GM23338 (cell line): ENCODE results near the gene SNX3. TPM values are rescaled to one million over a fixed set of nuclear protein-coding genes. Genes with fewer than 3 reads are reported as not detected.

ENCODE experiments used
- ATAC-seq: fragments of 200-7000 bp; cut with Tn5 transposase; 3 replicates; pipeline ENCODE4 v1.9.1; 2020
- DNase-seq: peaks from one replicate; pipeline ENCODE4 v3.0.0-alpha.2; 2015; ENCODE audit warnings: low spot score
- H2AFZ ChIP-seq: fragments of 200-600 bp; sonication (generic); 2 replicates; pipeline ENCODE4 v1.8.0; 2016; ENCODE audit warnings: antibody characterized with exemption, mild to moderate bottlenecking, moderate library complexity
- H3F3A ChIP-seq: fragments of 200-600 bp; sonication (generic); replicated peaks from 2 replicates; pipeline ENCODE4 v1.8.0; 2017; ENCODE audit warnings: antibody characterized with exemption, mixed run types, low read depth
- H3K27ac ChIP-seq: fragments of 200-600 bp; sonication (generic); 2 replicates; pipeline ENCODE4 v1.6.1; 2016; ENCODE audit warnings: low read depth
- H3K27me3 ChIP-seq: fragments of 200-600 bp; sonication (generic); 2 replicates; pipeline ENCODE4 v1.8.0; 2016; ENCODE audit warnings: mild to moderate bottlenecking, mixed run types, moderate library complexity; ENCODE audit not compliant: insufficient read depth
- H3K36me3 ChIP-seq: fragments of 200-600 bp; sonication (generic); 2 replicates; pipeline ENCODE4 v1.8.0; 2016; ENCODE audit warnings: mild to moderate bottlenecking; ENCODE audit not compliant: insufficient read depth
- H3K4me1 ChIP-seq: fragments of 200-600 bp; sonication (generic); 2 replicates; pipeline ENCODE4 v1.8.0; 2016; ENCODE audit warnings: mild to moderate bottlenecking, moderate library complexity; ENCODE audit not compliant: insufficient read depth
- H3K4me2 ChIP-seq: fragments of 200-600 bp; sonication (generic); 2 replicates; pipeline ENCODE4 v1.7.1; 2017; ENCODE audit warnings: mixed run types
- H3K4me3 ChIP-seq: fragments of 200-600 bp; sonication (generic); 2 replicates; pipeline ENCODE4 v1.6.1; 2016; ENCODE audit warnings: mixed run types
- H3K79me2 ChIP-seq: fragments of 200-600 bp; sonication (generic); replicated peaks from 2 replicates; pipeline ENCODE4 v1.8.0; 2017; ENCODE audit warnings: mild to moderate bottlenecking; ENCODE audit not compliant: insufficient read depth
- H3K9me2 ChIP-seq: fragments of 200-600 bp; sonication (generic); 2 replicates; pipeline ENCODE4 v1.8.0; 2017; ENCODE audit not compliant: insufficient read depth
- H4K20me1 ChIP-seq: fragments of 200-600 bp; sonication (generic); replicated peaks from 2 replicates; pipeline ENCODE4 v1.8.0; 2017; ENCODE audit warnings: mild to moderate bottlenecking; ENCODE audit not compliant: insufficient read depth
- H3K27ac Mint-ChIP-seq: 2 replicates; pipeline ENCODE4 v1.8.0; 2020; ENCODE audit warnings: inconsistent platforms, mild to moderate bottlenecking, moderate library complexity, mixed read lengths
- H3K27me3 Mint-ChIP-seq: 3 replicates; pipeline ENCODE4 v1.8.0; 2022; ENCODE audit warnings: low read depth, mild to moderate bottlenecking, moderate library complexity, mixed read lengths, inconsistent platforms; ENCODE audit not compliant: insufficient read depth, poor library complexity
- H3K36me3 Mint-ChIP-seq: 3 replicates; pipeline ENCODE4 v1.8.0; 2021; ENCODE audit warnings: low read depth, mild to moderate bottlenecking, inconsistent platforms, moderate library complexity, mixed read lengths
- H3K4me1 Mint-ChIP-seq: 3 replicates; pipeline ENCODE4 v1.8.0; 2020; ENCODE audit warnings: mild to moderate bottlenecking, inconsistent platforms, mixed read lengths
- H3K4me3 Mint-ChIP-seq: 3 replicates; pipeline ENCODE4 v1.8.0; 2021; ENCODE audit warnings: moderate library complexity, mild to moderate bottlenecking, inconsistent platforms, mixed read lengths
- H3K9me3 Mint-ChIP-seq: 3 replicates; pipeline ENCODE4 v1.8.0; 2020; ENCODE audit warnings: moderate library complexity, mild to moderate bottlenecking, inconsistent platforms, mixed read lengths
- EZH2 ChIP-seq: fragments of 200-600 bp; sonication (generic); IDR thresholded peaks from one replicate; pipeline ENCODE4 v1.8.0; 2017; ENCODE audit warnings: antibody characterized with exemption, mild to moderate bottlenecking, low read depth; ENCODE audit not compliant: unreplicated experiment
- EZH2phosphoT487 ChIP-seq: fragments of 200-600 bp; sonication (generic); IDR thresholded peaks from one replicate; pipeline ENCODE4 v1.8.1; 2018; ENCODE audit warnings: antibody characterized with exemption; ENCODE audit not compliant: unreplicated experiment
- JUNB ChIP-seq: IDR thresholded peaks from one replicate; pipeline ENCODE4 v1.6.1; 2016; ENCODE audit warnings: antibody characterized with exemption; ENCODE audit not compliant: unreplicated experiment
- NANOG ChIP-seq: IDR thresholded peaks from 2 replicates; pipeline ENCODE4 v1.6.1; 2016; ENCODE audit warnings: antibody characterized with exemption, borderline replicate concordance
- STAT1 ChIP-seq: IDR thresholded peaks from one replicate; pipeline ENCODE4 v1.6.1; 2016; ENCODE audit warnings: antibody characterized with exemption; ENCODE audit not compliant: unreplicated experiment
- ZNF114 ChIP-seq: fragments of 250-450 bp; sonication (Bioruptor Pico); IDR thresholded peaks from 2 replicates; pipeline ENCODE4 v1.5.0; 2020; ENCODE audit warnings: mild to moderate bottlenecking, moderate library complexity
- ZNF331 ChIP-seq: fragments of 250-450 bp; sonication (Bioruptor Pico); IDR thresholded peaks from 2 replicates; pipeline ENCODE4 v1.5.0; 2020; ENCODE audit warnings: low read depth, mild to moderate bottlenecking, moderate library complexity
- polyA plus RNA-seq: library from polyadenylated mRNA; unstranded; fragments of >200 nt; fragmentation: Nextera tagmentation; extraction: Ambion mirVana; gene quantifications from 2 replicates; pipeline ENCODE4 v1.2.1, GENCODE V29; 2016
- total RNA-seq: library from RNA; depleted of rRNA; stranded (reverse); fragments of >200 nt; shearing (Covaris generic); gene quantifications from 2 replicates; pipeline ENCODE4 v1.2.3, GENCODE V29; 2014
- TF ChIP-seq, protein P1 (sequence below): IDR thresholded peaks from one replicate; pipeline ENCODE4 v1.6.1; 2018; ENCODE audit warnings: antibody characterized with exemption; ENCODE audit not compliant: unreplicated experiment
- TF ChIP-seq, protein P2 (sequence below), 2 experiments: fragments of 200-600 bp in 1 of 2; sonication (generic) in 1 of 2; conservative IDR thresholded peaks; 2 replicates each; pipeline versions ENCODE4 v1.5.1 to v1.6.1; 2016 to 2017; ENCODE audit warnings: antibody characterized with exemption in 2 of 2, low read depth in 2 of 2, mild to moderate bottlenecking in 2 of 2, moderate library complexity in 1 of 2
- TF ChIP-seq, protein P3 (sequence below): IDR thresholded peaks from 2 replicates; pipeline ENCODE4 v1.6.1; 2016; ENCODE audit warnings: antibody characterized with exemption

Gene SNX3
- total and polyA plus RNA-seq, 2 experiments from 2014 or later: 87.2 to 123 TPM

DNA sequence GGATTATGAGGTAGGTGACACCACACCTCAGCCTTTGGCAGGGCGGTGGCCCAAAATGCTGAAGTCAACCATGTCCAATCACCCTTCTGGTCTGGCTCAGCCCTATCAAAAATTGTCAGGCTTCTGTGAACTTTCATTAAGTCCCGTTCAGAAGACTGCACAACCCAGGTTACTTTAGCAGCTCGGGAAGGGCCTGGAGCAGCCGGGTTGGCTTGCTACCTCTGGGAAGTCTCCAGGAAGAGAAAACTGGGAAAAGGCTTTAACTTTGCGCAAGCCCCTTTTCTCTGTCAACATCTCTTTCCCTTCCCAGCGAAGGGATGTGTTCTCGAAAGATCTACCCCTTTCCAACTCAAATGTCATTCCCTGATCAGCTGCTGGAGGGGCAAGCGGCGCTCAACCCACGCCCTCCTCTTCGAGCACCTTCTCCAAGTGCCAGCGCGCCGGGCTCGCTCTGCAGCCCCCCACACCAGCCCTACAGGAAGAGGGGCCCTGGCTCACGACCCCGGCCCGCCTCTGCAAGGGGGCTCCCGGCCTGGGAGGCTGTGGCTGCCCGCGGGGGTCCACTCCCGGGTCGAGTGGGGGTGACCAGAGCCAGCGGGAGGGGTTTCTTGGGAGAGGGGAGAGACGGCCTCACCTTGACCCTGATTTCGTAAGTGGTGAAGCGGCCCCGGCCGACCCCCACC, 573 bp downstream of the SNX3 start (continued):
- TF ChIP-seq, protein P1, sequence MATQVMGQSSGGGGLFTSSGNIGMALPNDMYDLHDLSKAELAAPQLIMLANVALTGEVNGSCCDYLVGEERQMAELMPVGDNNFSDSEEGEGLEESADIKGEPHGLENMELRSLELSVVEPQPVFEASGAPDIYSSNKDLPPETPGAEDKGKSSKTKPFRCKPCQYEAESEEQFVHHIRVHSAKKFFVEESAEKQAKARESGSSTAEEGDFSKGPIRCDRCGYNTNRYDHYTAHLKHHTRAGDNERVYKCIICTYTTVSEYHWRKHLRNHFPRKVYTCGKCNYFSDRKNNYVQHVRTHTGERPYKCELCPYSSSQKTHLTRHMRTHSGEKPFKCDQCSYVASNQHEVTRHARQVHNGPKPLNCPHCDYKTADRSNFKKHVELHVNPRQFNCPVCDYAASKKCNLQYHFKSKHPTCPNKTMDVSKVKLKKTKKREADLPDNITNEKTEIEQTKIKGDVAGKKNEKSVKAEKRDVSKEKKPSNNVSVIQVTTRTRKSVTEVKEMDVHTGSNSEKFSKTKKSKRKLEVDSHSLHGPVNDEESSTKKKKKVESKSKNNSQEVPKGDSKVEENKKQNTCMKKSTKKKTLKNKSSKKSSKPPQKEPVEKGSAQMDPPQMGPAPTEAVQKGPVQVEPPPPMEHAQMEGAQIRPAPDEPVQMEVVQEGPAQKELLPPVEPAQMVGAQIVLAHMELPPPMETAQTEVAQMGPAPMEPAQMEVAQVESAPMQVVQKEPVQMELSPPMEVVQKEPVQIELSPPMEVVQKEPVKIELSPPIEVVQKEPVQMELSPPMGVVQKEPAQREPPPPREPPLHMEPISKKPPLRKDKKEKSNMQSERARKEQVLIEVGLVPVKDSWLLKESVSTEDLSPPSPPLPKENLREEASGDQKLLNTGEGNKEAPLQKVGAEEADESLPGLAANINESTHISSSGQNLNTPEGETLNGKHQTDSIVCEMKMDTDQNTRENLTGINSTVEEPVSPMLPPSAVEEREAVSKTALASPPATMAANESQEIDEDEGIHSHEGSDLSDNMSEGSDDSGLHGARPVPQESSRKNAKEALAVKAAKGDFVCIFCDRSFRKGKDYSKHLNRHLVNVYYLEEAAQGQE: no peak
- no peak for TF ChIP-seq JUNB

DNA sequence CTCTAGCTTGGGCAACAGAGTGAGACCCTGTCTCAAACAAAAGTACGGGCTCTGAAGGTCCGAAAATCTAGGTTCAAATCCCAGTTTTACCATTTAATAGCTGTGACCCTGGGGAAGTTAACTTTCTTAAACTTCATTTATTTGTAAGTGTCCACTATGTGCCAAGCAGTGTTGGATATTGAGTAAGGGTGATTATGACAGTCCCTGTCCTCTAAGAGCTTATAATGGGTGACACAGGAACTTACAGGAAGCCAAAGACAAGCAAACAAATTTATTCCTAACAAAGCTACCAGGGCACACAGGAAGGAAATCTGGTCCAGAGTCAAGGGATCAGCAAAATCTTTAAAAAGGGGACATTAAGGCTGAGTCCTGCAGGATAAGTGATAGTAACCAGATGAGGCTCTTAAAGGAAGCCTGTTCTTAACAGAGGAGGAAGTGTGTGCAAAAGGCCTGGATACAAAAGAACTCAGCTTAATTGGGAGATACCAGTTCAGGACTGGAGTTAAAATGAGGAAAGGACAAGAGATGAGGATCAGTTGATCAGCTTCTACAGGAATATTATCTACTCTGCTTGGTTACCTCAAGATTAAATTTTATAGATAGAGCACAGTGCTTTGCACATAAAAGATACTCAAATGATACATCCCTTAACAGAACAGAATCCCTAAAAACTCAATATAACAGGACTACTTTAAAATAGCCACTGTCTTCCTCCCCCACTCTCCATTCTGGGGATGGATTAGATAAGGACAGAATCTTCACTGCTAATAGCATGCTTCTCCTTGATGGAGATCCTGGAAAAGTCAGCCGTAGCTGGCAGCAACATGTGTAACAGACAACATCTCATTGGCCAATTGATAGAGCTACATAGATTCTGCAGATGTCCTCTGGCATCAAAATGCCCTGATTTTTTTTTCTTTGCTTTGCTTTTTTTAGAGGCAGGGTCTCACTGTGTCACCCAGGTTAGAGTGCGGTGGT, 6.1 kb downstream of the SNX3 start:
- Histone ChIP-seq H2AFZ (no peak overlapping the region), H3K4me3 (no peak overlapping the region), H4K20me1 (0 out of 2 replicates have a peak, but pooled peaks cover 7% of the 10 kb centered on the region), H3K4me2 (no peak overlapping the region), H3K79me2 (peaks cover 94% of the 10 kb centered on the region), H3K4me1 (peaks cover 5% of the 10 kb centered on the region), H3K27me3 (no peaks in the 10 kb centered on the region), H3F3A (no peaks in the 10 kb centered on the region), H3K9me2 (no peaks in the 10 kb centered on the region), H3K27ac (no peak overlapping the region; the same call in 1 of the 2 replicates), H3K36me3 (no peaks in the 10 kb centered on the region)
- ATAC-seq (no peak), DNase-seq (no peak)
- Mint-ChIP-seq H3K36me3 (no peaks in the 10 kb centered on the region), H3K27me3 (no peaks in the 10 kb centered on the region), H3K9me3 (no peaks in the 10 kb centered on the region), H3K27ac (no peak overlapping the region), H3K4me3 (no peak overlapping the region), H3K4me1 (0 out of 3 replicates have a peak, but pooled peaks cover 3% of the 10 kb centered on the region)
- TF ChIP-seq, protein P2, sequence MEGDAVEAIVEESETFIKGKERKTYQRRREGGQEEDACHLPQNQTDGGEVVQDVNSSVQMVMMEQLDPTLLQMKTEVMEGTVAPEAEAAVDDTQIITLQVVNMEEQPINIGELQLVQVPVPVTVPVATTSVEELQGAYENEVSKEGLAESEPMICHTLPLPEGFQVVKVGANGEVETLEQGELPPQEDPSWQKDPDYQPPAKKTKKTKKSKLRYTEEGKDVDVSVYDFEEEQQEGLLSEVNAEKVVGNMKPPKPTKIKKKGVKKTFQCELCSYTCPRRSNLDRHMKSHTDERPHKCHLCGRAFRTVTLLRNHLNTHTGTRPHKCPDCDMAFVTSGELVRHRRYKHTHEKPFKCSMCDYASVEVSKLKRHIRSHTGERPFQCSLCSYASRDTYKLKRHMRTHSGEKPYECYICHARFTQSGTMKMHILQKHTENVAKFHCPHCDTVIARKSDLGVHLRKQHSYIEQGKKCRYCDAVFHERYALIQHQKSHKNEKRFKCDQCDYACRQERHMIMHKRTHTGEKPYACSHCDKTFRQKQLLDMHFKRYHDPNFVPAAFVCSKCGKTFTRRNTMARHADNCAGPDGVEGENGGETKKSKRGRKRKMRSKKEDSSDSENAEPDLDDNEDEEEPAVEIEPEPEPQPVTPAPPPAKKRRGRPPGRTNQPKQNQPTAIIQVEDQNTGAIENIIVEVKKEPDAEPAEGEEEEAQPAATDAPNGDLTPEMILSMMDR (conservative IDR thresholded peaks at IDR 0.05; ENCODE audit: low read depth in 2 of 2): no peak
- TF ChIP-seq EZH2phosphoT487 (no peak), EZH2 (no peak), ZNF114 (no peak), JUNB (no peak), STAT1 (no peak), NANOG (no peak), ZNF331 (no peak)
- TF ChIP-seq, protein P3, sequence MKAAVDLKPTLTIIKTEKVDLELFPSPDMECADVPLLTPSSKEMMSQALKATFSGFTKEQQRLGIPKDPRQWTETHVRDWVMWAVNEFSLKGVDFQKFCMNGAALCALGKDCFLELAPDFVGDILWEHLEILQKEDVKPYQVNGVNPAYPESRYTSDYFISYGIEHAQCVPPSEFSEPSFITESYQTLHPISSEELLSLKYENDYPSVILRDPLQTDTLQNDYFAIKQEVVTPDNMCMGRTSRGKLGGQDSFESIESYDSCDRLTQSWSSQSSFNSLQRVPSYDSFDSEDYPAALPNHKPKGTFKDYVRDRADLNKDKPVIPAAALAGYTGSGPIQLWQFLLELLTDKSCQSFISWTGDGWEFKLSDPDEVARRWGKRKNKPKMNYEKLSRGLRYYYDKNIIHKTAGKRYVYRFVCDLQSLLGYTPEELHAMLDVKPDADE: no peak
- TF ChIP-seq, protein P1: no peak
